Keratinocyte (primary cell): ENCODE results near the gene ARHGEF28. TPM values are rescaled to one million over a fixed set of nuclear protein-coding genes. Genes with fewer than 3 reads are reported as not detected.

Experiments used
- DNase-seq: peaks from one replicate; pipeline ENCODE4 v3.0.0-alpha.2; 2011; ENCODE audit warnings: low read depth, missing footprints, low spot score
- FAIRE-seq: peaks from 2 replicates; lab custom pipeline; 2011; peaks lifted over from hg19 to GRCh38; lab: Jason Lieb, UNC
- H2AFZ ChIP-seq: 2 replicates; pipeline ENCODE4 v1.6.0; 2012; ENCODE audit warnings: low read length, control low read depth, inconsistent platforms; ENCODE audit not compliant: control insufficient read depth
- H3K27ac ChIP-seq: 2 replicates; pipeline ENCODE4 v1.5.1; 2011; ENCODE audit warnings: low read length; ENCODE audit not compliant: control insufficient read depth, insufficient read depth
- H3K27me3 ChIP-seq: 3 replicates; pipeline ENCODE4 v1.6.0; 2011; ENCODE audit warnings: low read length; ENCODE audit not compliant: control insufficient read depth, insufficient read depth; ENCODE audit errors: extremely low read depth
- H3K36me3 ChIP-seq, 2 experiments: 2 replicates in 1 of 2; 3 replicates in 1 of 2; pipeline ENCODE4 v1.5.1; 2011; ENCODE audit warnings: low read length in 2 of 2, mild to moderate bottlenecking in 1 of 2; ENCODE audit not compliant: control insufficient read depth in 2 of 2, insufficient read depth in 2 of 2; ENCODE audit errors: extremely low read depth in 1 of 2
- H3K4me1 ChIP-seq: 3 replicates; pipeline ENCODE4 v1.5.1; 2011; ENCODE audit warnings: low read length; ENCODE audit not compliant: control insufficient read depth, insufficient read depth; ENCODE audit errors: extremely low read depth
- H3K4me2 ChIP-seq: 3 replicates; pipeline ENCODE4 v1.6.0; 2011; ENCODE audit warnings: low read depth, low read length; ENCODE audit not compliant: control insufficient read depth, insufficient read depth; ENCODE audit errors: extremely low read depth
- H3K4me3 ChIP-seq, 3 experiments: fragments of 200-600 bp in 1 of 3; sonication (generic) in 1 of 3; 2 replicates in 2 of 3; 3 replicates in 1 of 3; pipeline ENCODE4 v1.5.1; 2011 to 2016; ENCODE audit warnings: low read length in 3 of 3, mild to moderate bottlenecking in 3 of 3, control low read depth in 2 of 3, inconsistent platforms in 1 of 3, low read depth in 1 of 3, mixed read lengths in 1 of 3, mixed run types in 1 of 3, moderate library complexity in 1 of 3; ENCODE audit not compliant: control insufficient read depth in 2 of 3, insufficient read depth in 2 of 3; ENCODE audit errors: extremely low read depth in 1 of 3
- H3K79me2 ChIP-seq: 2 replicates; pipeline ENCODE4 v1.6.0; 2012; ENCODE audit warnings: low read length; ENCODE audit not compliant: control insufficient read depth, insufficient read depth
- H3K9ac ChIP-seq: 3 replicates; pipeline ENCODE4 v1.6.0; 2011; ENCODE audit warnings: low read length; ENCODE audit not compliant: control insufficient read depth, insufficient read depth; ENCODE audit errors: extremely low read depth
- H3K9me1 ChIP-seq: 3 replicates; pipeline ENCODE4 v1.6.0; 2011; ENCODE audit warnings: low read length; ENCODE audit not compliant: control insufficient read depth, insufficient read depth; ENCODE audit errors: extremely low read depth
- H3K9me3 ChIP-seq: 2 replicates; pipeline ENCODE4 v1.5.1; 2012; ENCODE audit warnings: low read depth, low read length; ENCODE audit not compliant: control insufficient read depth
- H4K20me1 ChIP-seq: 3 replicates; pipeline ENCODE4 v1.6.0; 2011; ENCODE audit warnings: low read length; ENCODE audit not compliant: control insufficient read depth, insufficient read depth; ENCODE audit errors: extremely low read depth
- CTCF ChIP-seq, 3 experiments: IDR thresholded peaks in 1 of 3; conservative IDR thresholded peaks in 1 of 3; optimal IDR thresholded peaks in 1 of 3; 2 replicates in 2 of 3; 3 replicates in 1 of 3; pipeline versions ENCODE3 to v1.5.1; 2011; ENCODE audit warnings: low read length in 3 of 3, mild to moderate bottlenecking in 3 of 3, moderate library complexity in 2 of 3, control low read depth in 1 of 3, inconsistent platforms in 1 of 3; ENCODE audit not compliant: insufficient read depth in 2 of 3; ENCODE audit errors: extremely low read depth in 1 of 3
- EZH2 ChIP-seq: IDR thresholded peaks from one replicate; pipeline ENCODE4 v1.6.1; 2012; ENCODE audit warnings: inconsistent platforms, mild to moderate bottlenecking, low read length, moderate library complexity
- dilution Hi-C: fragments of 300-500 bp; cut with MboI; formaldehyde crosslinking; loops from one replicate; pipeline ENCODE4 v1.7.0; 2020; ENCODE audit warnings: low sequenced_read_pairs; ENCODE audit not compliant: extremely low pct_ligation_motif_present
- polyA plus RNA-seq, 5 experiments: library from polyadenylated mRNA; depleted of rRNA in 3 of 5; stranded (reverse) in 3 of 5; stranded (forward) in 1 of 5; unstranded in 1 of 5; fragments of >200 nt; gene quantifications; 1 replicate in 1 of 5; 2 replicates in 3 of 5; 3 replicates in 1 of 5; pipeline versions ENCODE4 v1.2.1 to v1.2.3, GENCODE V29; 2011 to 2012; ENCODE audit warnings: missing spikeins in 2 of 5, low read depth in 1 of 5, low replicate concordance in 1 of 5

The ARHGEF28 gene
- polyA plus RNA-seq, 1 donor (not counting 4 experiments of a cell fraction or from before 2014, with no cell fraction given), result 31.6 TPM

- Histone ChIP-seq H3K27ac (no peak overlapping the region), H3K4me3 (no peak overlapping the region), H3K9ac (no peak overlapping the region), H3K4me1 (no peaks in the 10 kb centered on the region), H3K9me3 (no peaks in the 10 kb centered on the region), H3K4me2 (no peak overlapping the region), H3K79me2 (no peaks in the 10 kb centered on the region), H3K9me1 (no peaks in the 10 kb centered on the region), H4K20me1 (no peaks in the 10 kb centered on the region), H3K36me3 (peaks cover 26 to 34% of the 10 kb centered on the region in 2 experiments), H3K27me3 (no peaks in the 10 kb centered on the region), H2AFZ (no peak overlapping the region)
- dilution Hi-C loops, result no loop called here
- DNase-seq (no peak), FAIRE-seq (no peak)
- TF ChIP-seq EZH2 (no peak), CTCF (optimal IDR thresholded peaks at IDR 0.05 in 1 of 3, IDR thresholded peaks at IDR 0.05 in 1 of 3, conservative IDR thresholded peaks at IDR 0.05 in 1 of 3; ENCODE audit: extremely low read depth in 1 of 3, insufficient read depth in 2 of 3, low read length in 3 of 3) (no peak)
Measured at GRCh38 chr5:73896097-73896496, 270.1 kb downstream of the ARHGEF28 start.

GRCh38 chr5:73896668-73897067 is 270.7 kb downstream of the ARHGEF28 start:
- no peaks in the 10 kb centered on the region for H3K79me2 ChIP-seq
- H4K20me1 ChIP-seq, result no peaks in the 10 kb centered on the region
- H3K4me1 ChIP-seq, result peaks cover 4% of the 10 kb centered on the region
- no peaks in the 10 kb centered on the region for H3K27me3 ChIP-seq
- no peak for DNase-seq
- no peak overlapping the region for H2AFZ ChIP-seq
- FAIRE-seq, result no peak
- H3K36me3 ChIP-seq, result peaks cover 26 to 32% of the 10 kb centered on the region in 2 experiments
- no peak overlapping the region for H3K4me3 ChIP-seq
- H3K9me1 ChIP-seq, result no peaks in the 10 kb centered on the region
- no peak overlapping the region for H3K9ac ChIP-seq
- H3K27ac ChIP-seq, result no peak overlapping the region
- dilution Hi-C loops, result no loop called here
- H3K4me2 ChIP-seq, result no peak overlapping the region
- TF ChIP-seq EZH2 (no peak), CTCF (optimal IDR thresholded peaks at IDR 0.05 in 1 of 3, IDR thresholded peaks at IDR 0.05 in 1 of 3, conservative IDR thresholded peaks at IDR 0.05 in 1 of 3; ENCODE audit: extremely low read depth in 1 of 3, insufficient read depth in 2 of 3, low read length in 3 of 3) (no peak)
- H3K9me3 ChIP-seq, result no peaks in the 10 kb centered on the region
